PC-9 (cell line): Measurements from ENCODE around the gene GIGYF2.

ENCODE experiments used
- CTCF ChIP-seq: fragments of 200-600 bp; sonication (generic); conservative IDR thresholded peaks from 2 replicates; pipeline ENCODE4 v1.6.1; 2017; ENCODE audit warnings: mixed run types, antibody characterized with exemption, mild to moderate bottlenecking, moderate library complexity
- EZH2 ChIP-seq: fragments of 200-600 bp; sonication (generic); IDR thresholded peaks from 2 replicates; pipeline ENCODE4 v1.8.0; 2017; ENCODE audit warnings: antibody characterized with exemption, low read depth

DNA sequence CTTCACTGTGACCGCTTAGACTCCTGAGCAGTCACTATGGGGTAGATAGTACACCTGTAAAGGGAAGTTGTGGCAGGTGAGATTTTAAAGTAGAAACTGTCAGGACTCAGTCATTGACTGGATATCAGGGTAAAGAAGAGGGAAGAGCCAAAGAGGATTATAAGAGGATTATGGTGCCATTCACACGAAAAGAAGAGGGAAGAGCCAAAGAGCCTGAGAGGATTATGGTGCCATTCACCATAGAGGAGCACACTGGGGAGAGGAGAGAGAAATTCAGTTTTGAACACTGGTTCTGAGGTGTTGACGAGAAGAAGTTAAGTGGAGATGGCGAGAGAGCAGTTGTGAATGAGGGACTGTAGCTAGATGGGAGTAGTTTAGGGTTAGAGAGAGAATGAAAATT lies 96.1 kb downstream of the GIGYF2 start:
- TF ChIP-seq CTCF (no peak), EZH2 (no peak)
